ENCODE results near the gene GJA4. TPM values are rescaled to one million over a fixed set of nuclear protein-coding genes. Genes with fewer than 3 reads are reported as not detected.

Gene GJA4
- total RNA-seq, 2 donors from 2014 or later, result 41.3 to 64.2 TPM

DNA sequence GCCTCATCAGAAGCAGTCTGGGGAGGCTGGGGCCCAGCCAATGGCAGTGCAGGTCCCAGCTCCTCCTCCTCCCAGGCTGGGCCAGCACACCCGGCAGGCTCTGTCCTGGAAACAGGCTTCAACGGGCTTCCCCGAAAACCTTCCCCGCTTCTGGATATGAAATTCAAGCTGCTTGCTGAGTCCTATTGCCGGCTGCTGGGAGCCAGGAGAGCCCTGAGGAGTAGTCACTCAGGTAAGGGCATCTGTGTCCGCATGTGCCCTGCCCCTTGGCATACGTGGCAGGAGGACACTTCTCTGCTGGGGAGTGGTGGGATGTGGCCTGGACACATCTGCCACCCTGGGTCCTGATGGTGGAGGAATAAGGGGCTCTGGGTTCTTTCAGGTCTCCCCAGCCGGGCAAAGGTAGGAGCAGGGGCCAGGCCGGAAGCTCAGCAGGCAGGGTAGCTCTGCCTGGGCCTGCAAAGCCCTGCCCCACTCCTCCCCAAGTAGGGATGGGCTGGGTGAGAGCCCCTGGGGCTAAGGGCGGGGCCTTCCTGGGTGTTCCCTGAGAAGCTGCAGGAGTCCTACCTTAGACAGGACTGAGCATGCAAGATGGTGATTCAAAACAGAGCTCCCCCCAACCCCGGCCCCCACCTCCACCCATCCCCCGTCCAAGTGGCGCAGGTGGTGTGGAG is 37.7 kb upstream of the GJA4 start, which contains the start of gene GJB5:
TSS of gene GJB5 (plus strand) at position 84 of the 674 bp plus-strand sequence. CDS start 2,284 bp downstream, outside the sequence.
- no peak for DNase-seq (ENCODE audit: low spot score)
- no peak within 1 kb of the TSS for H3K27ac ChIP-seq

DNA sequence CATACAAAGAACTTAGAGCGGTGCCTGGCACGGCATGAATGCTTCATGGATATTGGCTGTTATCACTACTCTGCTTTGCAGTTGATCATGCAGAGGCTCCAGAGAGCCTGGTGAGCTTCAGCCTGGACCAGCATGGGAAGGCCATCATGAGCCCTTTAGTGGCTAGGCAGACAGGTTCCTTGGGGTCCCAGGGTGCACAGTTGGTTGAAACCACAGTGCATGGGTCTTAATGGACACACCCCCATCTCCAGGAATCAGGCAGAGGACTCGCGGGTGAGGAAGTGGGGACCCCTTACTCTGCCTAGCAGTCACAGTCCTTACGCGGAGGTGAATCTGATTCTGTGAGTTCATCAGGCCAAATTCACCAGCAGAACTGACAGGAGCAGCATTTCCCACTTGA is 36.8 kb upstream of the GJA4 start:
- Histone ChIP-seq H3K9me3 (no peaks in the 10 kb centered on the region), H3K27ac (no peak overlapping the region)
- ATAC-seq (ENCODE audit: insufficient number of reproducible peaks, low FRiP score, low read depth), result no peak

More for the DNA sequence above, 37.7 kb upstream of the GJA4 start, which contains the start of gene GJB5:
- no peak for ATAC-seq (ENCODE audit: insufficient number of reproducible peaks, low FRiP score, low read depth)
- no peak within 1 kb of the TSS for H3K4me3 ChIP-seq
- no peaks in the 10 kb centered on the region for H3K36me3 ChIP-seq
- no peaks in the 10 kb centered on the region for H3K9me3 ChIP-seq
- TF ChIP-seq, protein P1, sequence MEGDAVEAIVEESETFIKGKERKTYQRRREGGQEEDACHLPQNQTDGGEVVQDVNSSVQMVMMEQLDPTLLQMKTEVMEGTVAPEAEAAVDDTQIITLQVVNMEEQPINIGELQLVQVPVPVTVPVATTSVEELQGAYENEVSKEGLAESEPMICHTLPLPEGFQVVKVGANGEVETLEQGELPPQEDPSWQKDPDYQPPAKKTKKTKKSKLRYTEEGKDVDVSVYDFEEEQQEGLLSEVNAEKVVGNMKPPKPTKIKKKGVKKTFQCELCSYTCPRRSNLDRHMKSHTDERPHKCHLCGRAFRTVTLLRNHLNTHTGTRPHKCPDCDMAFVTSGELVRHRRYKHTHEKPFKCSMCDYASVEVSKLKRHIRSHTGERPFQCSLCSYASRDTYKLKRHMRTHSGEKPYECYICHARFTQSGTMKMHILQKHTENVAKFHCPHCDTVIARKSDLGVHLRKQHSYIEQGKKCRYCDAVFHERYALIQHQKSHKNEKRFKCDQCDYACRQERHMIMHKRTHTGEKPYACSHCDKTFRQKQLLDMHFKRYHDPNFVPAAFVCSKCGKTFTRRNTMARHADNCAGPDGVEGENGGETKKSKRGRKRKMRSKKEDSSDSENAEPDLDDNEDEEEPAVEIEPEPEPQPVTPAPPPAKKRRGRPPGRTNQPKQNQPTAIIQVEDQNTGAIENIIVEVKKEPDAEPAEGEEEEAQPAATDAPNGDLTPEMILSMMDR (IDR thresholded peaks at IDR 0.05), result no peak
- no peaks in the 10 kb centered on the region for H3K4me1 ChIP-seq (ENCODE audit: control insufficient read depth in 1 of 2, low read depth in 2 of 2)
- no peaks in the 10 kb centered on the region for H3K27me3 ChIP-seq (replicated peaks; ENCODE audit: insufficient read depth)

DNA sequence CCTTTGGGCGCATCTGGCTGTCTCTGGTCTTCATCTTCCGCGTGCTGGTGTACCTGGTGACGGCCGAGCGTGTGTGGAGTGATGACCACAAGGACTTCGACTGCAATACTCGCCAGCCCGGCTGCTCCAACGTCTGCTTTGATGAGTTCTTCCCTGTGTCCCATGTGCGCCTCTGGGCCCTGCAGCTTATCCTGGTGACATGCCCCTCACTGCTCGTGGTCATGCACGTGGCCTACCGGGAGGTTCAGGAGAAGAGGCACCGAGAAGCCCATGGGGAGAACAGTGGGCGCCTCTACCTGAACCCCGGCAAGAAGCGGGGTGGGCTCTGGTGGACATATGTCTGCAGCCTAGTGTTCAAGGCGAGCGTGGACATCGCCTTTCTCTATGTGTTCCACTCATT is 35.4 kb upstream of the GJA4 start:
- Histone ChIP-seq H3K36me3 (no peaks in the 10 kb centered on the region), H3K4me3 (no peak overlapping the region), H3K4me1 (ENCODE audit: control insufficient read depth in 1 of 2, low read depth in 2 of 2) (no peaks in the 10 kb centered on the region), H3K27me3 (replicated peaks; ENCODE audit: insufficient read depth) (no peaks in the 10 kb centered on the region), H3K9me3 (no peaks in the 10 kb centered on the region), H3K27ac (no peak overlapping the region)
- no peak for DNase-seq (ENCODE audit: low spot score)
- ATAC-seq (ENCODE audit: insufficient number of reproducible peaks, low FRiP score, low read depth), result no peak
- TF ChIP-seq, protein P1 (IDR thresholded peaks at IDR 0.05), result no peak

More for the DNA sequence above, 36.8 kb upstream of the GJA4 start:
- TF ChIP-seq, protein P1 (IDR thresholded peaks at IDR 0.05), result no peak
- DNase-seq (ENCODE audit: low spot score), result no peak
- Histone ChIP-seq H3K4me3 (no peak overlapping the region), H3K36me3 (no peaks in the 10 kb centered on the region), H3K27me3 (replicated peaks; ENCODE audit: insufficient read depth) (no peaks in the 10 kb centered on the region), H3K4me1 (ENCODE audit: control insufficient read depth in 1 of 2, low read depth in 2 of 2) (no peaks in the 10 kb centered on the region)

DNA sequence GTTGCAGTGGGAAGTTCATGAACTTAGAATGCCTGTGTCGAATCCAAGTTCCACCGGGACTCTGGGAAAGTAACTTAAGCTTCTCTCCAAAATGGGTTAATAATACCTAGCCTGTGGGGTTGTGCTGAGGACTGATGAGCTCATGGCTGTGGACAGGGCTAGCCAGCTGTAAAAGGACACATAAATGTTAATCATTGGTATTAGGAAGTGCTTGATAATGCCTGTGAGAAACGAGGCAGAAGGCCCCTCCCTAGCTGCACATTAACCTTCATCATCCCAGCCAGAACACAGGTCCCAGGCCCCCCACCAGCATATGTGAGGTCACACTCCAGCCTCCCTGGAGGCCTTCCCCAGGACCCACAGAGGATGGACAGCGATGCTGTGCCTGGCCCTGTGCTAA is 34.0 kb upstream of the GJA4 start:
- H3K27ac ChIP-seq, result no peak overlapping the region
- no peaks in the 10 kb centered on the region for H3K36me3 ChIP-seq
- no peak overlapping the region for H3K4me3 ChIP-seq
- H3K4me1 ChIP-seq (ENCODE audit: control insufficient read depth in 1 of 2, low read depth in 2 of 2), result no peaks in the 10 kb centered on the region
- no peak for DNase-seq (ENCODE audit: low spot score)
- TF ChIP-seq, protein P1 (IDR thresholded peaks at IDR 0.05), result no peak
- H3K9me3 ChIP-seq, result no peaks in the 10 kb centered on the region
- ATAC-seq (ENCODE audit: insufficient number of reproducible peaks, low FRiP score, low read depth), result no peak
- H3K27me3 ChIP-seq (replicated peaks; ENCODE audit: insufficient read depth), result no peaks in the 10 kb centered on the region

DNA sequence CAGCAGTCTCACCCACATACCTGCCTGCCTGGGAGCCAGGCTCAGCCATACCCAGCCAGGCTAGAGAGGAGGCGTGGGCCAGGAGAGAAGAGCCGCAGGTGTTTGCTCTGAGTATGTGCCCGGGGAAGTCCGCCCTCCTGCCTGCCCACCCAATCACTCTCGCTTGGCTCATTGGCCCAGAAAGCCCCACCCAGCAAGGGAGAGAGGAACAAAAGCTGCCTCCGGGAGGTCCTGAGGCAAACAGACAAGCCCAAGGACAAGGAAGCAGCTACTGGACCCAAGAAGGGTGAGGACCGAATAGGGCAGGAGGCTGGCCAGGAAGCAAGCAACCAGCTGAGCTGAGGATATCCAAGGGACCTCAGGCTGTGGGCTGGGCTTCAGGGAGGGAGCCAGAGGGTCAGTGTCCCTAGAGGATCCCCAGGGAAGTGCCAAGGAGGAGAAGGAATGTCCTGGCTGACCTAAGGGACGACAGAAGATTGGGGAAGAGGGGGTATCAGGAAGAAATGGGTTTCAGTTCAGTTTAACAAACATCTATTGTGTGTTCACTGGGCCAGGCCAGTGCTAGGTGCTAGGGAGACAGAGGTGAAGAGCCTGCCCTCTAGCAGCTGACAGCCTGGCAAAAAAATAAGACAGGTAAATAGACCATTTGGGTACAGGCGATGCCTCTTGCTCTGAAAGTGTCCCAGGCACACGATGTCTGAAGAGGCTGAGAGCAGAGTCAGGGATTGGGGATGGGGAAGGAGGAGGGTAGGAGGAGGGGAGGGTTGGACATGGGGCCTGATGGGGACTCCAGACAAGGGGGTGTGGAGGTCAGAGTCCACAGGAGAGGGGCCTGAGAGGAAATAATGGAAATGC is 33.1 kb upstream of the GJA4 start, which contains the start of gene GJB4:
TSS of gene GJB4 (plus strand) at position 238 of the 855 bp plus-strand sequence. CDS start 1,515 bp downstream, outside the sequence.
- H3K27me3 ChIP-seq (replicated peaks; ENCODE audit: insufficient read depth), result no peaks in the 10 kb centered on the region
- TF ChIP-seq, protein P1 (IDR thresholded peaks at IDR 0.05), result no peak
- no peaks in the 10 kb centered on the region for H3K9me3 ChIP-seq
- no peak within 1 kb of the TSS for H3K27ac ChIP-seq
- H3K4me1 ChIP-seq (ENCODE audit: control insufficient read depth in 1 of 2, low read depth in 2 of 2), result no peaks in the 10 kb centered on the region
- no peak for ATAC-seq (ENCODE audit: insufficient number of reproducible peaks, low FRiP score, low read depth)
- no peak for DNase-seq (ENCODE audit: low spot score)
- no peaks in the 10 kb centered on the region for H3K36me3 ChIP-seq
- H3K4me3 ChIP-seq, result no peak within 1 kb of the TSS

All from thoracic aorta (tissue), 2 donors.